DOHH2 (cell line): ENCODE measurements around the gene RAC3.

Experiments used
- H3F3A ChIP-seq: fragments of 200-600 bp; sonication (generic), shearing (Covaris generic); 2 replicates; pipeline ENCODE4 v1.6.0; 2016; ENCODE audit warnings: antibody characterized with exemption, mild to moderate bottlenecking; ENCODE audit not compliant: control insufficient read depth, insufficient read depth
- H3K27ac ChIP-seq: fragments of 200-600 bp; sonication (generic); 2 replicates; pipeline ENCODE4 v1.5.1; 2014; ENCODE audit warnings: low read depth, mild to moderate bottlenecking, low read length, moderate library complexity
- H3K27me3 ChIP-seq: fragments of 200-600 bp; sonication (generic); 2 replicates; pipeline ENCODE4 v1.6.1; 2014; ENCODE audit warnings: mild to moderate bottlenecking, low read length, mixed read lengths; ENCODE audit not compliant: control insufficient read depth
- H3K36me3 ChIP-seq: fragments of 200-600 bp; sonication (generic); 2 replicates; pipeline ENCODE4 v1.6.1; 2014; ENCODE audit warnings: mild to moderate bottlenecking, low read length, moderate library complexity, mixed read lengths; ENCODE audit not compliant: control insufficient read depth
- H3K4me1 ChIP-seq: fragments of 200-600 bp; sonication (generic); 2 replicates; pipeline ENCODE4 v1.6.1; 2014; ENCODE audit warnings: mild to moderate bottlenecking, low read length, mixed read lengths; ENCODE audit not compliant: control insufficient read depth
- H3K4me2 ChIP-seq: fragments of 200-600 bp; sonication (generic); 2 replicates; pipeline ENCODE4 v1.6.0; 2014; ENCODE audit warnings: mild to moderate bottlenecking, low read length, moderate library complexity
- H3K4me3 ChIP-seq: fragments of 200-600 bp; sonication (generic); 2 replicates; pipeline ENCODE4 v1.5.1; 2014; ENCODE audit warnings: mild to moderate bottlenecking, low read length, mixed read lengths
- H3K79me2 ChIP-seq: fragments of 200-600 bp; sonication (generic); 2 replicates; pipeline ENCODE4 v1.6.1; 2014; ENCODE audit warnings: mild to moderate bottlenecking, low read length, mixed read lengths; ENCODE audit not compliant: control insufficient read depth
- H3K9me2 ChIP-seq: fragments of 200-600 bp; sonication (generic); replicated peaks from 2 replicates; pipeline ENCODE4 v1.6.1; 2014; ENCODE audit warnings: mild to moderate bottlenecking, low read length, mixed read lengths; ENCODE audit not compliant: control insufficient read depth
- H3K9me3 ChIP-seq: fragments of 200-600 bp; sonication (generic); 2 replicates; pipeline ENCODE4 v1.6.1; 2014; ENCODE audit warnings: antibody characterized with exemption, low read length, mixed read lengths; ENCODE audit not compliant: control insufficient read depth, insufficient read depth
- H4K20me1 ChIP-seq: fragments of 200-600 bp; sonication (generic); 2 replicates; pipeline ENCODE4 v1.6.0; 2014; ENCODE audit warnings: low read depth, mild to moderate bottlenecking, antibody characterized with exemption, low read length, moderate library complexity; ENCODE audit not compliant: control insufficient read depth, insufficient read depth
- EZH2phosphoT487 ChIP-seq: fragments of 200-600 bp; sonication (generic); IDR thresholded peaks from 2 replicates; pipeline ENCODE4 v1.6.1; 2017; ENCODE audit warnings: borderline replicate concordance, mild to moderate bottlenecking, antibody characterized with exemption, low read length, moderate library complexity, mixed read lengths
- TF ChIP-seq, protein P1 (sequence below): fragments of 200-600 bp; sonication (generic); IDR thresholded peaks from one replicate; pipeline ENCODE4 v1.5.1; 2014; ENCODE audit warnings: antibody characterized with exemption, mild to moderate bottlenecking, low read depth, low read length; ENCODE audit not compliant: poor library complexity, severe bottlenecking

Gene RAC3

DNA sequence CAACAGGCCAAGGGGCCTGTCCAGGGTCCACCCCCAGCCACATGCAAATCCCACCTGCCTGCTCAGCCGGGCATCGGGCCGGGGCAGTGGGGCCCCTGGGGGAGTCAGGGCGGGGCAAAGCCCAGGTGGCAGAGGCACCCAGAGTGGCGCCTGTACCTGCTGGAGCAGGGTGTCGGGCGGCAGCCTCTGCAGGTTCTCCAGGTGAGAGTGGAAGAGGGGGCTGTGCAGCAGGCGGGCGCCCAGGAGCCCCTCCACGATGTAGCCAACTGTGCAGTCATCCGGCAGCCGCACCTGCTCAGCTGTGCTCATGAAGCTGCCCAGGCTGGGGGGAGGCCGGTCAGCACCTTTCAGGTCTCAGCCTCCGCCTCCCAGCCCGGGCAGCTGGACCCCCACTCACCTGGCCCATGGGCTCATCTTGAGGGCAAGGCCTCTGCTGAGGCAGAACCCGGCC is 18.1 kb downstream of the RAC3 start:
- H3K27ac ChIP-seq: no peak overlapping the region
- no peaks in the 10 kb centered on the region for H3K9me3 ChIP-seq
- H3K4me1 ChIP-seq: peaks cover 17% of the 10 kb centered on the region
- H4K20me1 ChIP-seq: peaks cover 3% of the 10 kb centered on the region; the same call in 1 of the 2 replicates
- peaks cover 5% of the 10 kb centered on the region; the same call in 1 of the 2 replicates for H3K36me3 ChIP-seq
- H3K27me3 ChIP-seq: no peaks in the 10 kb centered on the region
- H3K4me3 ChIP-seq: no peak overlapping the region
- H3K4me2 ChIP-seq: no peak overlapping the region
- H3K79me2 ChIP-seq: peaks cover 19% of the 10 kb centered on the region
- no peak for TF ChIP-seq EZH2phosphoT487
- H3K9me2 ChIP-seq: no peaks in the 10 kb centered on the region
- no peaks in the 10 kb centered on the region for H3F3A ChIP-seq

- H3K9me3 ChIP-seq: no peaks in the 10 kb centered on the region
- H3F3A ChIP-seq: no peaks in the 10 kb centered on the region
- no peaks in the 10 kb centered on the region for H3K27me3 ChIP-seq
- H3K9me2 ChIP-seq: no peaks in the 10 kb centered on the region
- H3K27ac ChIP-seq: no peak overlapping the region
- H4K20me1 ChIP-seq: peaks cover 3% of the 10 kb centered on the region; the same call in 1 of the 2 replicates
- no peak for TF ChIP-seq EZH2phosphoT487
- TF ChIP-seq, protein P1, sequence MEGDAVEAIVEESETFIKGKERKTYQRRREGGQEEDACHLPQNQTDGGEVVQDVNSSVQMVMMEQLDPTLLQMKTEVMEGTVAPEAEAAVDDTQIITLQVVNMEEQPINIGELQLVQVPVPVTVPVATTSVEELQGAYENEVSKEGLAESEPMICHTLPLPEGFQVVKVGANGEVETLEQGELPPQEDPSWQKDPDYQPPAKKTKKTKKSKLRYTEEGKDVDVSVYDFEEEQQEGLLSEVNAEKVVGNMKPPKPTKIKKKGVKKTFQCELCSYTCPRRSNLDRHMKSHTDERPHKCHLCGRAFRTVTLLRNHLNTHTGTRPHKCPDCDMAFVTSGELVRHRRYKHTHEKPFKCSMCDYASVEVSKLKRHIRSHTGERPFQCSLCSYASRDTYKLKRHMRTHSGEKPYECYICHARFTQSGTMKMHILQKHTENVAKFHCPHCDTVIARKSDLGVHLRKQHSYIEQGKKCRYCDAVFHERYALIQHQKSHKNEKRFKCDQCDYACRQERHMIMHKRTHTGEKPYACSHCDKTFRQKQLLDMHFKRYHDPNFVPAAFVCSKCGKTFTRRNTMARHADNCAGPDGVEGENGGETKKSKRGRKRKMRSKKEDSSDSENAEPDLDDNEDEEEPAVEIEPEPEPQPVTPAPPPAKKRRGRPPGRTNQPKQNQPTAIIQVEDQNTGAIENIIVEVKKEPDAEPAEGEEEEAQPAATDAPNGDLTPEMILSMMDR: no peak
- peaks cover 19% of the 10 kb centered on the region for H3K79me2 ChIP-seq
- peak overlapping the region; percentile 86 for H3K4me2 ChIP-seq
- peaks cover 17% of the 10 kb centered on the region for H3K4me1 ChIP-seq
- peaks cover 12% of the 10 kb centered on the region; the same call in 1 of the 2 replicates for H3K36me3 ChIP-seq
- H3K4me3 ChIP-seq: peak overlapping the region; percentile 79
These were observed 18.8 kb downstream of the RAC3 start for GRCh38 chr17:82050152-82050760.

- Histone ChIP-seq H3K36me3 (peaks cover 18% of the 10 kb centered on the region), H3K27me3 (no peaks in the 10 kb centered on the region), H4K20me1 (peaks cover 3% of the 10 kb centered on the region; the same call in 1 of the 2 replicates)
These were observed 19.5 kb downstream of the RAC3 start for GRCh38 chr17:82050761-82051641.

More at GRCh38 chr17:82050761-82051641, 19.5 kb downstream of the RAC3 start:
- H3K79me2 ChIP-seq: peaks cover 19% of the 10 kb centered on the region
- no peak for TF ChIP-seq EZH2phosphoT487
- TF ChIP-seq, protein P1: no peak
- peak overlapping the region; percentile 86 for H3K4me2 ChIP-seq
- no peaks in the 10 kb centered on the region for H3K9me3 ChIP-seq
- H3K4me1 ChIP-seq: peaks cover 17% of the 10 kb centered on the region
- H3K9me2 ChIP-seq: no peaks in the 10 kb centered on the region
- no peak overlapping the region for H3K27ac ChIP-seq
- no peaks in the 10 kb centered on the region for H3F3A ChIP-seq
- peak overlapping the region; percentile 79 for H3K4me3 ChIP-seq
